Measurements from ENCODE around the gene ERBB2.
"Not testable (repeated sequence)": the region's sequence is repeated elsewhere in the genome, so short reads cannot be mapped to it uniquely, and the experiment has no call there.

The ERBB2 gene

DNA sequence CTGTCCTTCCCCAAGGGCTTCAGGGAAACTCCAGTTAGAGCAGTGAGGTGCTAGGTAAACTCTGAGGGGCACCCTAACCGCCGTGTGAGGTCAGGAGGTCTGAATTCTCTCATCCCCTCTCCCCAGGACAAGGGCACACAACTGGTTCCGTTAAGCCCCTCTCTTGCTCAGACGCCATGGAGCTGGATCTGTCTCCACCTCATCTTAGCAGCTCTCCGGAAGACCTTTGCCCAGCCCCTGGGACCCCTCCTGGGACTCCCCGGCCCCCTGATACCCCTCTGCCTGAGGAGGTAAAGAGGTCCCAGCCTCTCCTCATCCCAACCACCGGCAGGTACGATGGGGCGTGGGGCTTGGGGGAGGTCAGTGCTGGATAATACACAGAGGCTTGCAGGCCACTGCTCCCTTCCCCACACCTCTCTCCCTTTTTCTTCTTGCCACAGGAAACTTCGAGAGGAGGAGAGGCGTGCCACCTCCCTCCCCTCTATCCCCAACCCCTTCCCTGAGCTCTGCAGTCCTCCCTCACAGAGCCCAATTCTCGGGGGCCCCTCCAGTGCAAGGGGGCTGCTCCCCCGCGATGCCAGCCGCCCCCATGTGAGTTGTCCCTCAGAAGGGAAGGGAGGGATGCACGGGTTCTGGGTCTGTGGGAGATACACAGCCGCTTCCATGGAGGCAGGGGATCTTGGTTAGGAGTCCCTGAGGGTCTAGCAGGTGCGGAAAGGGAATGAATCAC lies 42.4 kb downstream of the ERBB2 start:
- in situ Hi-C loops (cut with HindIII; ENCODE audit: low sequenced_read_pairs) = no loop called here

DNA sequence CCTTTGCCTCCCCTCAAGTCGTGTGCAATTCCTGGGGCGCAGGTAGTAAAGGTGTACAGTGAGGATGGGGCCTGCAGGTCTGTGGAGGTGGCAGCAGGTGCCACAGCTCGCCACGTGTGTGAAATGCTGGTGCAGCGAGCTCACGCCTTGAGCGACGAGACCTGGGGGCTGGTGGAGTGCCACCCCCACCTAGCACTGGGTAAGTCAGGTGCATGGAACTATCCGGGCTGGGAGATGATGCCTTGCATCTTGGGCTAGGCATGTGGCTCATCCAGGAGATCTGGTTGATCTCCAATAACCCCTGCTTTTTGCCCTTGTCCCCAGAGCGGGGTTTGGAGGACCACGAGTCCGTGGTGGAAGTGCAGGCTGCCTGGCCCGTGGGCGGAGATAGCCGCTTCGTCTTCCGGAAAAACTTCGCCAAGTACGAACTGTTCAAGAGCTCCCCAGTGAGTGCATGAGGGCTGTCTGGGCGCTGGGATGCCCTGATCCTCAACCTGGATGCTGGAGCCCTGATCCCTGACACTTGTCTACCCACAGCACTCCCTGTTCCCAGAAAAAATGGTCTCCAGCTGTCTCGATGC lies 43.1 kb downstream of the ERBB2 start:
- in situ Hi-C loops (cut with HindIII; ENCODE audit: low sequenced_read_pairs) = no loop called here

DNA sequence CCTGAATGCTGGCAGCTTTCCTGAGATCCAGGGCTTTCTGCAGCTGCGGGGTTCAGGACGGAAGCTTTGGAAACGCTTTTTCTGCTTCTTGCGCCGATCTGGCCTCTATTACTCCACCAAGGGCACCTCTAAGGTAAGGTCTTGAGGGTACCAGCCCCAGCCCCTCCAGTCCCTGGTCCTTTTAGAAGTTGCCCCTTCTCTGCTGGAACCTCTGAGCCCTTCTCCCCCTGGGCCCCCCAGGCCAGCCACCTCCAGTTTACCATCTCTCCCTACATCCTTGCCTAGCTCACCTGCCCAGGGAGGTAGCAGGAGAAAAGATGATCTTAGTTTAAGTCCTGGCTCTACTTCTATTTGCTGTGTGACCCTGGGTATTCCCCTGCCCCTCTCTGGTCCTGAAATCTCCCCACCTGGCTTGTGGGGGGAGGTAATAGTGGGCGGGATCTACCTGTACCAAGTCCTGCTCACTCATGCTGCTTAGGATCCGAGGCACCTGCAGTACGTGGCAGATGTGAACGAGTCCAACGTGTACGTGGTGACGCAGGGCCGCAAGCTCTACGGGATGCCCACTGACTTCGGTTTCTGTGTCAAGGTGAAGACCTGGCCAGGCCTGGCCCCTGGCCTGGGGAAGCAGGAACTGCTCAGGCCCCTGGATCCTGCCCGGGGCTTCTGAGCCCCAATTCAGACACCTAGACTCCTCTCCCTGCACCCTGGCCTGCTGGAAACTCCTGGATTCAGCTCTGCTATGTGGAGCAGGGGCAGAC lies 44.4 kb downstream of the ERBB2 start:
- in situ Hi-C loops (cut with HindIII; ENCODE audit: low sequenced_read_pairs) = no loop called here

DNA sequence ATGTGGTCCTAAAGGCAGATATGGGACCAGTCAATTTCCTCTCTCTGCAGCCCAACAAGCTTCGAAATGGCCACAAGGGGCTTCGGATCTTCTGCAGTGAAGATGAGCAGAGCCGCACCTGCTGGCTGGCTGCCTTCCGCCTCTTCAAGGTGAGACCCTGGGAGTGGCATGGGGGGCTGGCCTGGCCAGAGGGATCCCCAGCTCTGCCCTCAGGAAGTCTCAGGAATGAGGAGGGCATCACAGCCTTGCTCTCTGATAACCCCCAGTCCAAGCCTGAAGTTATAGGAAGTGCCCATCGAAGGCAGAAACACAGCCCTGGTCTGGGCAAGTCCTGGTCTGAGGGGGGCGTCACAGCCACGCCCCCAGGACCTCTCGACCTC lies 45.0 kb downstream of the ERBB2 start:
- in situ Hi-C loops (cut with HindIII; ENCODE audit: low sequenced_read_pairs) = no loop called here

DNA sequence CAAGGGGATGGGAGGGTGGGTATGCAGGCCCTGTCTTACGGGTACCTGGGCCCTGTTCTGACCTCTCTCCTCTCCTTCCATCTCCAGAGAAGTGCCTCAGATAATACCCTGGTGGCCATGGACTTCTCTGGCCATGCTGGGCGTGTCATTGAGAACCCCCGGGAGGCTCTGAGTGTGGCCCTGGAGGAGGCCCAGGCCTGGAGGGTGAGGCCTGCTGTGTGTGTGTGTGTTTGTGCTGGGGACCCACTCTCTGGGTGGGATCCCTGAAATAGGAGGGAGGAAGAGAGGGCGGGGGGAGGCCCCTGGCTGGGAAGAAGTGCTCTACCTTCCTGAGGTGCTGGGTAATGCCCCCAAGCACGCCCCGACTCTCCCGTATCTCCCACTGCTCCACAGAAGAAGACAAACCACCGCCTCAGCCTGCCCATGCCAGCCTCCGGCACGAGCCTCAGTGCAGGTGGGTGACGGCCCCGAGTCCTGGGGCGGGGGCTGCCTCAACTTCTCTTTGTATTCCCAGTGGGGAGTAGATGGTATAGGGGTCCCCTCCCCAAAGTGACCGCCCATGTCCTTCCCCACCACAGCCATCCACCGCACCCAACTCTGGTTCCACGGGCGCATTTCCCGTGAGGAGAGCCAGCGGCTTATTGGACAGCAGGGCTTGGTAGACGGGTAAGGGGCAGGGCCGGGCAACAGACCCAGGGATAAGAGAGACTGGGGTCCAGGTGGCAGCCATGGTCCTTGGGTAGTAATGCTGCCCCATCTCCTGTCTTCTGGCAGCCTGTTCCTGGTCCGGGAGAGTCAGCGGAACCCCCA lies 45.7 kb downstream of the ERBB2 start:
- in situ Hi-C loops (cut with HindIII; ENCODE audit: low sequenced_read_pairs) = no loop called here

DNA sequence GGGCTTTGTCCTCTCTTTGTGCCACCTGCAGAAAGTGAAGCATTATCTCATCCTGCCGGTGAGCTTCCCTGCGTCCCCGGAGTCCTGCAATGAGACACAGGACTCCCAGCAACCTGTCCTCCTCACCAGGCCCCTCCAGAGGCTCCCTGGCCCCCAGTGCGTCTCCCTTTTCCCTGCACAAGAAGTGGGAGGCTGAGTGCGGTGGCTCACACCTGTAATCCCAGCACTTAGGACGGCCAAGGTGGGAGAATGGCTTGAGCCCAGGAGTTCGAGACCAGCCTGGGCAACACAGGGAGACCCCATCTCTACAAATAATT lies 46.2 kb downstream of the ERBB2 start:
- in situ Hi-C loops (cut with HindIII; ENCODE audit: low sequenced_read_pairs) = no loop called here

DNA sequence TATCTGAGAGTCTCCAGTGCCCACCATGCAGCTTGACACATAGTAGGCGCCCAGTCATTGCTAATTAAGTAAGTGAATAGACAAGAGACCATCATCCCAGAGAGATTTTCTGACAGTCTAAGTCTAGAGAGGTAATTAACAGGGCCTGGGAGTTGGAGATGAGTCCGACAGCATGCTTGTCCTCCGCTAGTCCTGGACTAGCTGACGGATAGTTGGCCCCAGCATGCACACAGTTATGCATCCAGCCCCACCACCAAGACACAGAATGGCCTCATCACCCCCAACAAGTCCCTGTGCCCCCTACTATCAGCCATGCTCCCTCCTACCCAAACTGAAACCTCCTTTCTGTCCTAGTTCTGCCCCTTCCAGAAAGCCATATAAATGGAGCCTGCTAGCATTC lies 47.9 kb downstream of the ERBB2 start:
- in situ Hi-C loops (cut with HindIII; ENCODE audit: low sequenced_read_pairs) = no loop called here

DNA sequence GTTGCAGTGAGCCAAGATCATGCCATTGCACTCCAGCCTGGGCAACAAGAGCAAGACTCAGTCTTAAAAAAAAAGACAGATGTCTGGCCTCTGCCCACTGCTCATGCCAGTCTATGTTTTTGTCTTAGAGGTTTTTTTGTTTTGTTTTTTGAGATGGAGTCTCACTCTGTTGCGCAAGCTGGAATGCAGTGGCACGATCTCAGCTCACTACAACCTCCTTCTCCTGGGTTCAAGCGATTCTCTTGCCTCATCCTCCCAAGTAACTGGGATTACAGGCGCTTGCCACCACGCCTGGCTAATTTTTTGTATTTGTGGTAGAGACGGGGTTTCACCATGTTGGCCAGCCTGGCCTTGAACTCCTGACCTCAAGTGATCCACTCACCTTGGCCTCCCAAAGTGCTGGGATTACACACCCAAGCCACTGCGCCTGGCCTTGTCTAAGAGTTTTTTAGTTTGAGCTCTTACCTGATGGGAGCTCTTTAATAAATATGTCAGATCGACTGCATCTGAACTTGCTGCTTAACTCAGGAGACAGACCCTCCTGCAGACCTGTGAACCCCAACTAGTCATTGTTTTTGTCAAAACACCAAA lies 48.7 kb downstream of the ERBB2 start:
- in situ Hi-C loops (cut with HindIII; ENCODE audit: low sequenced_read_pairs) = not testable (repeated sequence)

DNA sequence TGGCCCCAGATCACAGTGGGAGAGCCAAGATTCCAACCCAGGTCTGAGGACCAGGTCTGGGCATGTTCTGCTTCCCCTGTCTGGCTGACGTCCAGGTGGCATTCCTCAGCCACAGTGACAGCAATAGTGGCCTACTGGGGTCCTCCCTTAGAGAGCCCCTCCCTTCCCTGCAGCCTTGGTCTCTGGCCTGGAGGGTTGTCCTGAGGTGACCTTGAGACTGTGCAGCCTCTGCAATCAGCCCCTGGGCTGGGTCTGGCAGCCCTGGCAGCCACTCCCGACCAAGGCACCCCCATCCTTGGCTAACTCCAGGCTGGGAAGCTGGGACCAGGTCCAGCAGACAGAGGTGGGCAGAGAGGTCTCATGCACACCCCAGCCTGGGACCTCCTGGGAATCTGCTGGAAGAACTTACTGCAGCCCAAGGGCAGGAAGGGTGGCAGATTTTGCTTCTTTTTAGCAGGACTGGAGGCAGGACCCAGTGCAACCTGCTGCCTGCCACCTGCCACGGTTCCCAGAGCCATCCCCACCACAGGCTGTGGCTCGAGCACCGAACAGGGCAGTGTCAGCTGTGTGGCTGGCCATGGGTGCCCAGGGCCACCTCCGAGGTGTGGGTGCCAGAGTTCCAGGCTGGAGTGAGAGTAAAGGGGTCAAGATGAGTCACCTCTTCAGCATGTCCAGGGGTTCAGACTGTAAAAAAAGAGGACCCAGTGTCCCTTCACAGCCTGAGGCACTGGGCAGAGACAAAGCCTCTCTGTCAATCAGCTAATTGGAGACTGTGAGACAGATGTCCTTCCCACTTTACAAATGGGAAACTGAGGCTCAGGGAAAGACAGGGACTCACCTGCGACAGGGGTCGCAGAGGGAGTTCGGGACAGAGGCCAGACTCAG lies 50.5 kb downstream of the ERBB2 start:
- in situ Hi-C loops (cut with HindIII; ENCODE audit: low sequenced_read_pairs) = no loop called here

DNA sequence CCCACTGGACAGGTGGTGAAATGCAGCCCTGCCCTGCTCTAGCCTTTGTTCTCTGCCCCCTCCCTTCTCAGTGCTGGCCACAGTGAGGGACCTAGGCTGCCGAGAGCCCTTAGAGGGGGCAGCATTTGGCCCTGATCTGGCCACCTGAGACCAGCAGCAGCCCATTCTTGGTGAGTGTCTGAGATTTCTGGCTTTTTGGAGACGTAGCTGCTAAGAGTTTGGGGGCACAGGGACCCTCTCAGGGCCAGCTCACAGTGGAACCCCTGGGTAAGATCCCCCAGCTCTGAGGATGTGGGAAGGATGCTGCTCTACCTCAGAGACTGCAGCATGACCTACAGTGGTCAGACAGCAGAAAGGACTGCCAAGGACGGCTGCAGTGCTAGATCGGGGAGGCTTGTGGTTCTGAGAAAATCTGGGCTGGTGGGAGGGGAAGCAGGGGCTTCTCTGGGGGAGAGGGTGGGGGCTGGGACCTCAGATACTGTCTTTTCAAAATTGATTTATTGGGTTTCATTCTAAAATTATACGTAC lies 51.2 kb downstream of the ERBB2 start:
- in situ Hi-C loops (cut with HindIII; ENCODE audit: low sequenced_read_pairs) = no loop called here

DNA sequence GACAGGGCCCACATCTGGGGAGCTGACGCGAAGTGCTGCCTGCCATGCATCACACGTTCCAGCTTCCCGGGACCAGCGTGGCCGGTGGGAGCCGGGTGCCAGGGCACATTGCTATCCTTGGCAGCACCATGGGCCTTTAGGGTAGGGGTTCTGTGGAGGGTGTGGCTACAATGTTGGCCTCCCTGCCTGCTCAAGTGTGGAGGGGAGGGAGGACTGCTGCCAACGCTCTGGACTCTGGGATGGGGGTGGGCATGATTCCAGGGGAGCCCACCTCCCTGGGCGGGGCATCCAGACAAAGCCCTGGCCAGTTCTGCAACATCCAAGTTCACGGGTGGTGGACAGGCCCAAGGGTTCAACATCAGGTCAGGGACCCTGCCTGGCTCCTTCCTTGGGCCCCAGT lies 51.8 kb downstream of the ERBB2 start:
- in situ Hi-C loops (cut with HindIII; ENCODE audit: low sequenced_read_pairs) = no loop called here

DNA sequence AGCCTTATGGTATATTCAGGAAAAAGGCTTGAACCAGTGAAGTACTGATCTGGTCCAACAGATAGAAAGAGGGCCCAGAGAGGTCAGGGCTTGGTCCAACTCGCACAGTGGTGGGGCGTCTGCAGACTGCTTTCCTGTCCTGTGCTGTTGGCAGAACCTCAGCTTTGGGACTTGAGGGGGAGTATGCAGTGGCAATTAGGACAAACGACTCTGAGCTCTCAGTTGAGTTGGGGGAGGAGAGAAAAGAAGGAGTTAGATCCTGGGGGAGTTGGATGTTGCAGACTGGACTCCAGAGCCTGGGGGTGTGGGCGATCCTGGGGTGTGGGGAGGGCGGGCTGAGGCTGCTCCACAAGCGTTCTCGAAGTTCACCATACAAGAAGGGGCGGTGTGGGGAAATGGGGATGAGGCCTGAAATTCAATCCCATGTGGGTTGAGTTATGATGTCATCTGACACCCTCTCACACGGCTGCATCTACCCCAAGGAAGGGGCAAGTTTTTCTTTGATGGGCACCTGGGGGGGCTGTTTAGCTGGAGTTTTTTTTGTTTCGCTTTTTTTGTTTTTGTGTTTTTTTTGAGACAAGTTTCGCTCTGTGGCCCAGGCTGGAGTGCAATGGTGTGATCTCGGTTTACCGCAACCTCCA lies 52.5 kb downstream of the ERBB2 start:
- in situ Hi-C loops (cut with HindIII; ENCODE audit: low sequenced_read_pairs) = no loop called here

DNA sequence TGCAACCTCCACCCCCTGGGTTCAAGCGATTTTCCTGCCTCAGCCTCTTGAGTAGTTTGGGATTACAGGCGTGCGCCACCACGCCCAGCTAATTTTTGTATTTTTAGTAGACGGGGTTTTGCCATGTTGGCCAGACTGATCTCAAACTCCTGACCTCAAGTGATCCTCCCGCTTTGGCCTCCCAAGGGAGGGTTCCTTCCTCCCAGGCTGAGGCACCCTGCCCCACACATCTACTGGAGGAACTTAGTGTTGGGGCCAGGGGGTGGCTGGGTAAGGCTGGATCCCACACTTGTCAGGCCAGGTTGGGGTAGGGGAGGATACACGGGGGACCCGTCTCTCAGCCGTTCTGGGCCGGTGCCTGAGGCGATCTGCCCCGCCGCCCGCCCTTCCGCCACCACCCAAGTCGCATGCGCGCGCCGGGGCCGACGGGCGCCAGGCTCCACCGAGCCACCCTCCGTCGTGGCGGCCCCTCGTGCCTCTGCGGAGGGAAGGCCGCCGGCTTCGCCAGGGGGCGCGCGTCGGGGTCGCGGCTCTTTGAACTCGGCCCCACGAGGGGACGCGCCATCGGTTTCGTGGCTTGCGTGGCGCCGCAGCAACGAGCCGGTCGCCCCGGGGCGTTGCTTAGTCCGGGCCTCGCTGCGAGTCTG lies 53.8 kb downstream of the ERBB2 start:
- in situ Hi-C loops (cut with HindIII; ENCODE audit: low sequenced_read_pairs) = no loop called here

DNA sequence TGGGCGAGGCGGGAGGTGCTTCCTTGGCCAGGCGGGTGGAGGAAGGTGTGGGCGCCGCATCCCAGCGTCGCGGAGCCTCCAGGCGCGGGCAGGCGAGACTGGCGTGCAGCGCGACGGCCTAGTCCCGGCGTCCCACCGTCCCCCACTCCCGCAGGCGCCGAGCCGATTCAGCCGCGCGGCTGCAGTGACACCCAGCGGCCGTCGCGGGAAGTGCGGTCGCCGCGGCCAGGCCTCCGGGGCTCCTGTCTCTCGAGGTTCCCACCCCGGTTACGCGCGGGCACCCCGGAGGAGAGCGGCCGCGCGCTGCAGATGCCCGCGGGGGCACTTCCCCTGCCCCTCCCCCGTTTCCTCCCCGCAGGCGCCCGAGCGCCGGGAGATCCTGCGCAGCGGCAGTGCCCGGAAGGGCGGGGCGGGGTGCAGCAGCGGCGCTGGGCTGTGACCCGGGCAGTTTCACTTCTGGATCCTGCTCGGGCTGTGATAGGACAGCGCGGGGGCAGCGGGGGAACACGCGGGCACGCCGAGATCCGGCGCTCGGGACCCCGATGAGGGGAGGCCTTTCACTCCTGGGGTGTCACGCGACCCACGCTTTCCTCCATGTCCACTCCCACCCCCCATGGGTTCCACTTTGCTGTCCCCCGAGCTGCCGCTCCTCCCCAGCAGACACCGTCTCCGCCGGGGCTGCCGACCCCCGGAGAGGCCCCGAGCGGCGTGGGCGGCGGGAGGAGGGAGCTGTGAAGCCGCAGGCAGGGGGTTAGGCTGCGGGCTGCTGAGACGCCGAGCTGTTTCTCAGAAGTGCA lies 54.5 kb downstream of the ERBB2 start:
- in situ Hi-C loops (cut with HindIII; ENCODE audit: low sequenced_read_pairs) = no loop called here

DNA sequence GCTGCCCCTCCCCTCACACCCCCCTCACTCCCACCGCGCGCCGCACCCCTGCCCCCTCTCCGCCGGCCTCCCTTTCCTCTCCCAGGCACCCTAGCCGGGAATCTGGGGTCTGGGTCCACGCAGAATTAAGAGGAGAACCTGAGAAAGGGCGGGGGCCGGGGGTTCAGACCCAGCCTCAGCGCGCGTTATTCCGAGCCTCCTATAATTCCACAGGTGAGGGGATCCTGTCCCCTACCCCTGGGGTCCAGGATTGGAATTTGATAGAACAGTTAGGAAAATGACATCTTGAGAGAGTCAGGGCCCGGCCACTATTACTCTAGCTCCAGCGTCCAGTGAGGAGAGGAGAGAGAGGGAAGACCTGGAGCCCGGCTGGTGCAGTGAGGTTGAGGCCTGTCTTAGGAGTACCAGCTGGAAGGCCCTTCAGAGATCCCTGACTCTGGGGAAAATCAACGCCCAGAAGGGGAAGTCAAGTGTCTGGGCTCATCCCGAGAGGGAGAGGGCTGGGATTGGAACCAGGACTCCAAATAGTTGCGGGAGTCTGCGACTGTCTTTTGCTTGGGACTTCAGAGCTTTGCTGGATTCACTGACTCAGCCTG lies 55.2 kb downstream of the ERBB2 start:
- in situ Hi-C loops (cut with HindIII; ENCODE audit: low sequenced_read_pairs) = no loop called here

DNA sequence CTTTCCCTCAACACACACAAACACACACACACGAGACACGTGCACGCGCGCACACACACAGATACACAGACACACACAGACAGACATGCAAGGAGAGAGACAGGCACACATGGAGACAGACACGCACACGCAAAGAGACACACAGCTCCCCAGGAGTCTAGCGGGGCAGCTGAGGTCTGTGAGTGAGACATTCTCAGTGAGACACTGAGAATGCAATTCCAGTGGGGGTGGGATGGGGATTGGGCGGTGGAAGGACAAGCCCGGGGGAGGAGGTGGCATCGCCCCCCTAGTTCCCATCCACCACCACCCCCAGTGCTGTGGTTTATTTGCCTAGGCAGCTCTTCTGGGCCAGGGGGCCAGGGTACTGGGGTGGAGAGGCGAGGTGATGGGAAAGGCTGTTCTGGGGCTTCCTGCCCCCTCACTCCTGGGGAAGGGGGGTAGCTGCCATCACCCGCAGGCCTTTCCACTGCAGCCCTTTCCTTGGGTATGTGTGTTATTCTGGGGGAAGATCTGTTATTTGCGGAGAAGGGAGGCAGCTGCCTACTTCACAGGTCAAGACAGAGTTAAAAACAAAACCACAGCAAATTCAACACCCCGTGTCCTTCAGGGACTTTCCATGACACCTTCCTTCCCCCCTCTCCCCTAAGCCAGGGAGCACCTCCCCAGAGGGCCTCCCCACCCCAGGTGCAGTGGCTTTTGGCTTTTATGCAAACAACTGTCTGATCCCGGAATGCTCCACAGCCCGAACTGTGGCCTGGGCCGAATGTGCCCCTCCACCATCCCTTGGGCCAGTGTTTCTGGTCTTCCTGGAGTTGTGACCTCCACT lies 55.9 kb downstream of the ERBB2 start:
- in situ Hi-C loops (cut with HindIII; ENCODE audit: low sequenced_read_pairs) = no loop called here

Measured in DLD1 (cell line).